OCI-LY3 (cell line): ENCODE measurements around the gene TANC1.

ENCODE experiments used
- H2AFZ ChIP-seq: fragments of 200-600, 300-600 bp; shearing (Covaris generic); 2 replicates; pipeline ENCODE4 v1.6.0; 2014; ENCODE audit warnings: antibody characterized with exemption, low read depth, low read length
- H3K27ac ChIP-seq: fragments of 200-600, 300-600 bp; sonication (generic); 2 replicates; pipeline ENCODE4 v1.5.1; 2014; ENCODE audit warnings: mild to moderate bottlenecking, low read length, moderate library complexity, mixed read lengths
- H3K27me3 ChIP-seq: fragments of 200-600, 300-600 bp; sonication (generic); 2 replicates; pipeline ENCODE4 v1.6.1; 2014; ENCODE audit warnings: low read depth, low read length, mixed read lengths
- H3K36me3 ChIP-seq: fragments of 200-600, 300-600 bp; sonication (generic); replicated peaks from 2 replicates; pipeline ENCODE3; 2014; ENCODE audit warnings: low read depth, low read length, mixed read lengths
- H3K4me1 ChIP-seq: fragments of 300-600, 200-600 bp; sonication (generic); 2 replicates; pipeline ENCODE4 v1.6.1; 2014; ENCODE audit warnings: low read length, mixed read lengths
- H3K4me2 ChIP-seq: fragments of 200-600, 300-600 bp; sonication (generic); 2 replicates; pipeline ENCODE4 v1.6.1; 2014; ENCODE audit warnings: low read length, mixed read lengths
- H3K4me3 ChIP-seq: fragments of 300-600, 200-600 bp; sonication (generic); 2 replicates; pipeline ENCODE4 v1.5.1; 2014; ENCODE audit warnings: antibody characterized with exemption, mild to moderate bottlenecking, low read length, moderate library complexity
- H3K79me2 ChIP-seq: fragments of 300-600, 200-600 bp; shearing (Covaris generic); 2 replicates; pipeline ENCODE4 v1.6.1; 2014; ENCODE audit warnings: mild to moderate bottlenecking, low read length, mixed read lengths
- H3K9ac ChIP-seq: fragments of 300-600, 200-600 bp; shearing (Covaris generic); 2 replicates; pipeline ENCODE4 v1.6.0; 2014; ENCODE audit warnings: mild to moderate bottlenecking, low read length, moderate library complexity
- H3K9me3 ChIP-seq: fragments of 200-600, 300-600 bp; shearing (Covaris generic); 2 replicates; pipeline ENCODE4 v1.6.1; 2014; ENCODE audit warnings: low read length, mixed read lengths; ENCODE audit not compliant: insufficient read depth
- H4K20me1 ChIP-seq: fragments of 200-600, 300-600 bp; sonication (generic); 2 replicates; pipeline ENCODE4 v1.6.1; 2016; ENCODE audit warnings: low read length, mixed read lengths; ENCODE audit not compliant: insufficient read depth
- CTCF ChIP-seq: fragments of 200-600, 300-600 bp; sonication (generic); IDR thresholded peaks from 2 replicates; pipeline ENCODE4 v1.5.1; 2014; ENCODE audit warnings: antibody characterized with exemption, low read length, low read depth
- EZH2phosphoT487 ChIP-seq: fragments of 200-600 bp; shearing (Covaris generic); IDR thresholded peaks from 2 replicates; pipeline ENCODE4 v1.6.1; 2018; ENCODE audit warnings: antibody characterized with exemption, mixed run types, low read depth

The TANC1 gene

GRCh38 chr2:159234868-159235267 lies 266.4 kb downstream of the TANC1 start:
- H3K9me3 ChIP-seq, result no peaks in the 10 kb centered on the region
- H3K27ac ChIP-seq, result no peak overlapping the region
- no peak overlapping the region for H3K9ac ChIP-seq
- no peaks in the 10 kb centered on the region for H3K36me3 ChIP-seq
- no peak overlapping the region for H2AFZ ChIP-seq
- H3K4me3 ChIP-seq, result no peak overlapping the region
- TF ChIP-seq EZH2phosphoT487 (no peak), CTCF (no peak)
- 0 out of 2 replicates have a peak, but pooled peaks cover 7% of the 10 kb centered on the region for H3K4me1 ChIP-seq
- H3K27me3 ChIP-seq, result no peaks in the 10 kb centered on the region
- no peak overlapping the region for H3K4me2 ChIP-seq
- H4K20me1 ChIP-seq, result no peaks in the 10 kb centered on the region
- no peaks in the 10 kb centered on the region for H3K79me2 ChIP-seq

GRCh38 chr2:159243529-159243928 lies 275.1 kb downstream of the TANC1 start:
- no peaks in the 10 kb centered on the region for H3K27me3 ChIP-seq
- no peak overlapping the region for H2AFZ ChIP-seq
- 0 out of 2 replicates have a peak, but pooled peaks cover 2% of the 10 kb centered on the region for H4K20me1 ChIP-seq
- no peaks in the 10 kb centered on the region for H3K4me1 ChIP-seq
- no peak overlapping the region for H3K9ac ChIP-seq
- no peak overlapping the region for H3K4me3 ChIP-seq
- no peak overlapping the region for H3K4me2 ChIP-seq
- peaks cover 6% of the 10 kb centered on the region for H3K36me3 ChIP-seq
- H3K79me2 ChIP-seq, result no peaks in the 10 kb centered on the region
- TF ChIP-seq CTCF, result no peak
- TF ChIP-seq EZH2phosphoT487, result no peak
- no peak overlapping the region for H3K27ac ChIP-seq
- H3K9me3 ChIP-seq, result no peaks in the 10 kb centered on the region

DNA sequence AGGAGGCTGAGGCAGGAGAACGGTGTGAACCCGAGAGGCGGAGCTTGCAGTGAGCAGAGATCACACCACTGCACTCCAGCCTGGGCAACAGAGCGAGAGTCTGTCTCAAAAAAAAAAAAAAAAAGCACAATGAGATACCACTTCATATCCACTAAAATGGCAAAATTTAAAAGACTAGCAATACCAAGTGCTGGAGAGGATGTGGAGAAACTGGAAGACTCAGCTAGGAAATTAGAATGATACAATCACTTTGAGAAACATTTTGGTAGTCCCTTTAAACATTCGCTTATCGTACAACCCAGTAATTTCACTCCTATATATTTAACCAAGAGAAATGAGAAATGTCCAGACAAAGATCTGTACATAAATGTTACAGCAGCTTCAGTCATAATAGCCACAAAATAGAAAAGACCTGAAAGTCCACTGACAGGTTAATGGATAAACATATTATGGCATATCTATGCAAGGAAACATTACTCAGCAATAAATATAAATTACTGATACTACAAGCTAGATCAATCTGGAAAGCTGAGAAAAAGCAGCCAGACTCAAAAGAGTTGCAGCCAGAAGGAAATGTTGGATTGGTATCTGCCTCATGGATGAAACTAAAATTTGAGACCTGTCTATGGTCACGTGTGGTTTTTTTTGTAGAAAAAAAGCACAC lies 278.0 kb downstream of the TANC1 start:
- Histone ChIP-seq H3K27ac (no peak overlapping the region), H4K20me1 (0 out of 2 replicates have a peak, but pooled peaks cover 2% of the 10 kb centered on the region), H3K9me3 (no peaks in the 10 kb centered on the region), H3K4me1 (peaks cover 8% of the 10 kb centered on the region), H3K27me3 (no peaks in the 10 kb centered on the region), H3K4me3 (no peak overlapping the region), H2AFZ (no peak overlapping the region), H3K9ac (no peak overlapping the region), H3K79me2 (no peaks in the 10 kb centered on the region), H3K4me2 (no peak overlapping the region), H3K36me3 (peaks cover 6% of the 10 kb centered on the region)
- TF ChIP-seq CTCF (no peak), EZH2phosphoT487 (no peak)

DNA sequence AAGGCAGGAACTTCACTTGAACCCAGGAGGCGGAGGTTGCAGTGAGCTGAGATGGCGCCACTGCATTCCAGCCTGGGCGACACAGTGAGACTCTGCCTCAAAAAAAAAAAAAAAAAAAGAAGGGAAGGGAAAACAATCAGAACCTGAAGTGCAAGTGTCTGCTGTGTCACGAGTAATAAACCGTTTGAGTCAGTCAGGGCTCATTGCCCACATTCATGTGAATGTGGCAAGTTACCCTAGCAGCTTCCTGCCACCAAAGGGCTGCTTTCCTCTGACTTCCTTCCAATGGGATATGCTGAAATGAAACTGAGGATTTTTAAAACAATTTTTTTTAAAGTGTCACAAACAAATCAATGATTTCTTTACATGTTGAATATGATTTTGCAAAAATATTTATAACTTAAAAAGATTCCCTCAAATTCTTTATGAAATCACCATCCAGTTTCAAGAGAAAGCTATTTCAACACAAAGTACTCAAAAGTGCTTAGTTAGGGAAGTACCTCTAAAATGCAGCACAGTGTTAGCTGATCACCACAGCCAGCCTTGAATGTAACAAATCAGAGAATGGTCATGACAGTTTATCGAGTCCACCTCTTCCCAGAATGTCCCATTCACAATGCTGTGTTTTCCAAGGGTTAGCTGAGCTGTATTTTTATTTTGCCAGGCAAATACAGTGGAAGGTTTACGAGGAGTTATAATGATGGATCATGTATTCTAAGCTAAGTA lies 281.7 kb downstream of the TANC1 start:
- TF ChIP-seq CTCF (no peak), EZH2phosphoT487 (no peak)
- no peak overlapping the region for H3K4me2 ChIP-seq
- no peak overlapping the region for H3K9ac ChIP-seq
- H3K79me2 ChIP-seq, result no peaks in the 10 kb centered on the region
- H3K36me3 ChIP-seq, result peaks cover 6% of the 10 kb centered on the region
- no peak overlapping the region for H2AFZ ChIP-seq
- H4K20me1 ChIP-seq, result no peaks in the 10 kb centered on the region
- peaks cover 8% of the 10 kb centered on the region for H3K4me1 ChIP-seq
- no peaks in the 10 kb centered on the region for H3K9me3 ChIP-seq
- no peak overlapping the region for H3K27ac ChIP-seq
- H3K27me3 ChIP-seq, result no peaks in the 10 kb centered on the region
- no peak overlapping the region for H3K4me3 ChIP-seq
